HG03575 (cell line): ENCODE measurements around the gene CEP192.
"Not testable (repeated sequence)": the region's sequence is repeated elsewhere in the genome, so short reads cannot be mapped to it uniquely, and the experiment has no call there.

Source experiments
- ATAC-seq: cut with Tn5 transposase; IDR thresholded peaks from one replicate; pipeline ENCODE4 v1.9.1; 2021; ENCODE audit not compliant: unreplicated experiment, insufficient number of reproducible peaks, low FRiP score; ENCODE audit errors: extremely low read depth

Gene CEP192

DNA sequence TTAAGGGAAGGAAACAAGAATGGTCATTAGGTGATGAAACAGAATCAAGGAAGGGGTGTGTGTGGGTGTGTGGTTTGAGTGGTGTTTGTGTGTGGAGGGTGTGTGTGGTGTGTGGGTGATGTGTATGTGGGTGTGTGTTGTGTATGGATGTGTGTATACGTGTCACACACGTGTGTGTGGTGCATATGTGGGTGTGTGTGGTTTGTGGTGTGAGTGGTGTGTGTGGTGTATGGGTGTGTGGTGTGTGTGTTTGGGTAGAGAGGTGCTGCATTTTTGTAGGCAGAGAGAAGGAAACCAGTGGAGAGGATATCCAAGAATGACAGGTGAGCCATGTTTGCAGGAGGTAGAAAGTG is 1.1 kb upstream of the CEP192 start:
- no peak for ATAC-seq

- ATAC-seq = no peak
Measured at GRCh38 chr18:12990641-12990966, 558 bp upstream of the CEP192 start.

GRCh38 chr18:12991821-12992179 is 638 bp downstream of the CEP192 start:
- ATAC-seq = no peak

DNA sequence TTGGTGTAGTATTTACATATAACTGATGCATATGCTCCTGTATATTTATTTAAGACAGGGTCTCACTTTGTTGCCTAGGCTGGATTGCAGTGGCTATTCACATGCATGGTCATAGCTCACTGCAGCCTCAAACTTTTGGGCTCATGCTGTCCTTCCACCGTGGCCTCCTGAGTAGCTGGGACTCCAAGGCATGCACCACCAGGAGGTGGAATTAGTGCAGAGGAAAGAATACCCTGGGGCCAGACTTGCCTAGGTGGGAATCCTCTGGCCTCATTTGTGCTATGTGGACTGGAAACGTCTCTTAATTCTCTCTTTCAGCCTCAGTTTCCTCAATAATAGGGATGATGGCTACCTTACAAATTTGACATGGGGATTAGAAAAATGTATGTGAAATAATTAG is 2.3 kb downstream of the CEP192 start:
- no peak for ATAC-seq

DNA sequence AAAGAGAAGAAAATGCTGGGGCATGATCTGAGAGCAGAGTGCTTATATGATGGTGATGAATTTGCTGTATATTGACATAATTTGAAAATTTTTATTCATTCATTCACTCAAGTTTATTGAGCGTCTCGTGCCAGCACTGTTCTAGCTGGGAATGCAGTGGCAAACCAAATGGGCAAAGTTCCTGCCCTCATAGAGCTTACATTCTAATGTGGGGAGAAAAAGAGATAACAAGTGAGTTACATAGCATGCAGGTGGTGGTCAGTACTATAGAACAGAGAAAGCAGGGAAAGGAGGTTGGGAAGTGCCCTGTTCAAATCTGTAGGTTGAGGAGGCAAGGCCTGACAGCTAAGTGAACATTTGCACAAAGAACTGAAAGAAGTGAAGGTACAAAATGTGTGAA is 4.3 kb downstream of the CEP192 start:
- no peak for ATAC-seq

GRCh38 chr18:12995952-12996477 is 4.9 kb downstream of the CEP192 start:
- ATAC-seq = no peak

DNA sequence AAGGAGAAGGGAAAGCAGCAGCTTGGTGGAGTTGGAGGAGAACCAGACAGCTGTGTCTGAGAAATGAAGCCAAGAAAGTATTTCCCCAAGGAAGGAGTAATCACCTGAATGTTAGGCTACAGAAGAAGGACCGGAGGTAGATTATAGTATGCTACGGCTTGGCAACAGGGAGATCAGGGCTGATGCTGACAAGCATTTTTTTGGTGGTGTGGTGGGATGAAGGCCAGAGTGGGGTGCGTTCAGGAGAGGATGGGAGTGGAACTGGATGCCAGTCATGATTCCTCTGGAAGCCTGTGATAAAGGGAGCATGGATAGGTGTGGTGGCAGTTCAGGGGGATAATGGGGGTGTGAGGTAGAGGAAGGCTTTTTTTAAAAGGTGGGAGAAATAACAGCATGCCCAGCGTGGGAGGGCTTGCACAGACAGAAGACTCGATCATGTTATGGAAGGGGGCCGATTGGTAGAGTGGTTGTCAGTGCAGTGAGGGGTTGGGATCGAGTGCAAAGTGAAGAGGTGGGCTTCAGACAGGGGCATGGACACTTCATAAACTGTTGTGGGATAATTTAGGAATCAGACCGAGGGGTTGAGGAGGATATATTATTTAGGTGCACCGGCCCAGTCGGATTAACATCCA is 5.6 kb downstream of the CEP192 start:
- ATAC-seq = no peak

GRCh38 chr18:12997330-12997729 is 6.2 kb downstream of the CEP192 start:
- not testable (repeated sequence) for ATAC-seq

DNA sequence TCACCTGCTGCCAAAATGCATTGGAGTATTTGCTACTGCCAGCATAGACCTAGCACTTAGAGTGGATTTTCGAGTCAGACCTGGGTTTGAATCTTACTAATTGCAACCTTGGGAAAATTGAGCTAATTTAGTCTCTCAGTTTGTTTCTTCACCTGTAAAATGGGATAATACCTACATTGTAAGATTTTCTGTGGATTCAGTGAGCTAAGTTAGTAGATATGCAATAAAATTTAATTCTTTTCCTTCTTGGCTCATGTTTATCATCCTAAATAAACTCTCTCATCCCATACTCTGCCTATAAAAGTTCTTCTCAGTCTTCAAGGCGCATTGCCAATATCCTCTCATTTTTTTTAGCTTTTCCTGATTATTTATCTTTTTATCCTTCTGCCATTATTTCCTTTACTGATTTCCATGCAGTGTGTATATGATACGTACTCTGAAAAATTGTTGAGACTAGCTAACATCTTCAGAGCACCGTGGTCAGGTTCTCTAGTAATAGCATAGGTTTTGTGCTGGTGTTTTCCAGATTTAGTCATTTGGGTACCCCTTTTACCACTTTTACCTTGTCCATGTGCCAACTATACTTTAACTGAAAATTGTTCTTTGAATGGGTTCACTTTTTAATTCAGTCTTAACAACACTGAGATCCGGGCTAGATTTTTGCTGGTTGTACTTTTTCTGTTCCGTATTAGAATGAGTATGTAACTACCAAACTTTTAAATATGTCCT is 7.3 kb downstream of the CEP192 start:
- ATAC-seq = no peak

DNA sequence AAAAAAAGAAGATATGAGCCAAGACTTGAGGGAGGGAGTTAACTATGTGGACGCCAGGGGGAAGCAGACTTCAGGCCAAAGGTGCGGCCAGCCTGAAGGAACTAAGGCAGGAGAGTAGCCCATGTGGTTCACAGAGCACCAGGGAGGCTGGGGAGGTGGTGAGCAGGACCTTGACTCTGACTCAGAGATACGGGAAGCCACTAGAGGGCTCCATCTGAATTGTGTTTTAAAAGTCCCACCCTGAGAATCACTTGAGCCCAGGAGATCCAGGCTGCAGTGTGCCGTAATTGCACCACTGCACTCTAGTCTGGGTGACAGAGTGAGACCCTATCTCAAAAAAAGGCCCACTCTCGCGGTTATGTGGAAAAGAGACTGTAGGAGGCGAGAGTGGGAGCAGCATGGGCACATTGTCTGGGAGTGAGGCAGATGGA is 12.3 kb downstream of the CEP192 start:
- no peak for ATAC-seq

- no peak for ATAC-seq
Measured at GRCh38 chr18:13004396-13004795, 13.2 kb downstream of the CEP192 start.

- no peak for ATAC-seq
Measured at GRCh38 chr18:13005289-13005688, 14.1 kb downstream of the CEP192 start.

DNA sequence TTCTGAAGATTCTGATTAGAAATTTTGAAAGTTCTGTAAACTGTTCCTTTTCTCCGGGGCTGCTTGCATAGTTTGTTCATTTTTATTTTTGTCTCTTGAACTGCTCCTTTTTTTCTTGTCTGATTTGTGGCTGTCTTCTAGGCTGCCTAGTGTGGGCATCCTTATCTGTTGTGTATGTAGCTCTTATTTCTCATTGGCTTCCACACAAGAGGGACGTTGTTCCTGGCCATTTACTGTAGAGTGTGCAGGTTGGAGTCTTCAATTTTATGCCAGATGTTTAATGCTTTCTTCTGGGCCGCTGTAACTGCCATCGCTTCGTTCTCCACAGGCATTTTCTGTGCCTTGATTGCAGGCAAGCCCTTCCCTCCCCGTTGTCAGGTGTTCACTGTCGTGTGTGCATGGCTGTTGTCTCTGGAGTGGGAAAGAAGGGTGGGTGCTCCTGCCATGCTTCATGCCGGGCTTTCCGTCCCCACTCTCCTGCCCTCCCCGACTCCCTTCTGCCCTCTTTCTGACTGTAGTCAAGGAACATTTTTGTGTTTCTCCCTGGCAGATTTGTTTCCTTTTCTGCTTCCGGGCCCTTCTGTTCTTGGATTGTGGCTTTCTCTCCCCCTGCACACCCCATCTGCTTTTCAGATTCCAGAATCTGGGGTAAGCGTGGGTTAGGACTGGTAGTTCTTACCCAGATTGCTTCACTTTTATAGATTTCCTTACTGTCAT is 15.5 kb downstream of the CEP192 start:
- no peak for ATAC-seq

- ATAC-seq = no peak
Measured at GRCh38 chr18:13007248-13007560, 16.0 kb downstream of the CEP192 start.

DNA sequence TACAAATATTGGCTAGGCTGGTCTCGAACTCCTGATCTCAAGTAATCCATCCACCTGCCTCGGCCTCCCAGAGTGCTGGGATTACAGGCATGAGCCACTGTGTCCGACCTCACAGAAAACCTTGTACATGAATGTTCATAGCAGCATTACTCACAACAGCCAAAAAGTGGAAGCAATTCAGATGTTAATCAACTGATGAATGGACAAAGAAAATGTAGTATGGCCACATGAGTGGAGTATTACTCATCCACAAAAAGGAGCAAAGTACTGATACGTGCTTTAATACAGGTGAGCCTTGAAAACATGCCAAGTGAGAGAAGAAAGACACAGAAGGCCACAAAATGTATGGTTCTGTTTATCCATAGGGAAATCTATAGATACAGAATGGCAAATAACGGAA is 20.6 kb downstream of the CEP192 start:
- no peak for ATAC-seq

DNA sequence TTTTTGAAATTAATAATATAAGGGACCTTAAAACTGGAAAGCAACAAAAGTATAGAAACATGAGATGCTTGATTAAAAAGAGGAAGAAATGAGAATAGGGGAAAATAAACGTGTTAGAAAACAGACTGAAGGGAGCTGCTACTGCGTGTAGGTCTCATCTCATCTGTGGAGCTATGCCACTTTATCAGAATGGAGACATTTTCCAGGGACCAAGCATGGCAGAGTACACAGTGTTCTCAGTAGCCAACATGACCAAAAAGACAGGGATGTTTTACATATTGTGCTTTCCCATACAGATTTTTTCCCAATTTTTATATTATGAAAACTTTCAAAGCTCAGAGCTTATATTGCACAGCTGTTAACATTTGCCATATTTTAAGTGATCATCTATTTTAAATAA is 23.1 kb downstream of the CEP192 start:
- no peak for ATAC-seq

DNA sequence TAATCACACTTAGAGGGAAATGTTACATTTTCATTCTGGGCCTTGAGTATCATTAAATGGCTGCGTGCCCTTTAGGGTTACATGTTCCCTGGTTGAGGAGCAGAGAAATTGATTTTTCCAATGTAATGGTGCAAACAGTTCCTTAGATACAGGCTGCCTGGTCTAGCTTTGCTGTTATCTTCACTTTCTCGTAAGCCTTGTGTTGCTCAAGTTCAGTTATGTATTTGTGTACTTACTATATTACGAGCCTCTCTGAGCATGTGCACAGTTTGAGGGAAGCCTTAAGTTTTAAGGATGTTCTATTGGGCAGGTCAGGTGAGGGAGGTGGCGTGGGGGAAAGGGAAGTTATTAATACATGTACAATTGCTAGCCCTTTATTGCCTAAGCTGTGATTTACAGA is 23.7 kb downstream of the CEP192 start:
- ATAC-seq = no peak

DNA sequence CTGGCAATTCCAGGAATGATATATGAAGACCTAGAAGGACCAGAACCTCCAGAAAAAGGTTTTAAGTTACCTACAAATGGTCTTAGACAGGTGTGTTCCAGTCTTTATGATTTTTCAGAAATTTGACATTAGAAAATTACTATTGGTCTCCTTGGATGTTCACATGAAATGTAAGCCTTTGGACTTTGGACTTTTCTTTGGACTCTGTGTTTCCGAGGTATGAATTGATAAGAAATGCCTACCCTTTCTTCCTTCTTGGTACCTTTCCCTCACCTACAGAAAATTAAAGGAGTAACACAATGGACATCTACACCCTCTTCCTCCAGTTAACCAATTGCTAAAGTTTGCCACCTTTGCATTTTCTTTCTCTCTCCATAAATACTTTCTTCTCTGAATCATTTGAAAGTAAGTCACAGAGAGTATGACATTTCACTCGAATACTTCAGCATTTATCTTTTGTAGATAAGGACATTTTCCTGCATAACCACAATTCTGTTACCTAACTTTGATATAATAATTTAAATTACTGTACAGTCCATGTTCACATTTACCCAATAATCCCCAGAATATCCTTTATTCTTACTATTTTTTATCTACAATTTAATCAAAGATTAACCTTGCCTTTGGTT is 26.2 kb downstream of the CEP192 start:
- ATAC-seq = no peak

- ATAC-seq = no peak
Measured at GRCh38 chr18:13018374-13018773, 27.2 kb downstream of the CEP192 start.

GRCh38 chr18:13019301-13019700 is 28.1 kb downstream of the CEP192 start:
- ATAC-seq = no peak
